ENCODE measurements around the gene WEE1.

WEE1 gene

DNA sequence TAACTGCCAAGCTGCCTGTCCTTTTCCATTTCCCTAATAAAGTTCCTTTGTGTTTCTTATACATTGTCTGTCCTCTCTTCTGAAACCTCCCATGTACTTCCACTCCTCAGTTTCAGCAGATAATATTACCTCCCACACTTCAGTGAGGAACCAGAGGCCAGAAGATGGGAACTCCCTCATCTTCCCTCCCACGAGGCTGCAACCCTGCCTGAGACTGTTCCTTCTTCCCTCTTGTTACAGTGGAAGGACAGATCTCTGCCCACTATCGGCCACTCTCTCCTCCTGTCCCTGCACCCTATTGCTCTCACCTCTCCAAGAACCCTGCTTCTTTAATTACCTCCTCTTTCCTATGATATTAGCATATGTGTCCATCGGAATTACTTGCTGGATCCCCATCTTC is 52.3 kb downstream of the WEE1 start:
- Mint-ChIP-seq H3K4me3 (no peak overlapping the region), H3K27me3 (peaks cover 8 to 9% of the 10 kb centered on the region in 2 donors), H3K27ac (no peak overlapping the region), H3K9me3 (no peaks in the 10 kb centered on the region), H3K36me3 (ENCODE audit: insufficient read depth) (no peaks in the 10 kb centered on the region), H3K4me1 (ENCODE audit: low read depth in 2 of 2) (no peaks in the 10 kb centered on the region)
- ATAC-seq (replicated peaks) (no peak), DNase-seq (no peak)

DNA sequence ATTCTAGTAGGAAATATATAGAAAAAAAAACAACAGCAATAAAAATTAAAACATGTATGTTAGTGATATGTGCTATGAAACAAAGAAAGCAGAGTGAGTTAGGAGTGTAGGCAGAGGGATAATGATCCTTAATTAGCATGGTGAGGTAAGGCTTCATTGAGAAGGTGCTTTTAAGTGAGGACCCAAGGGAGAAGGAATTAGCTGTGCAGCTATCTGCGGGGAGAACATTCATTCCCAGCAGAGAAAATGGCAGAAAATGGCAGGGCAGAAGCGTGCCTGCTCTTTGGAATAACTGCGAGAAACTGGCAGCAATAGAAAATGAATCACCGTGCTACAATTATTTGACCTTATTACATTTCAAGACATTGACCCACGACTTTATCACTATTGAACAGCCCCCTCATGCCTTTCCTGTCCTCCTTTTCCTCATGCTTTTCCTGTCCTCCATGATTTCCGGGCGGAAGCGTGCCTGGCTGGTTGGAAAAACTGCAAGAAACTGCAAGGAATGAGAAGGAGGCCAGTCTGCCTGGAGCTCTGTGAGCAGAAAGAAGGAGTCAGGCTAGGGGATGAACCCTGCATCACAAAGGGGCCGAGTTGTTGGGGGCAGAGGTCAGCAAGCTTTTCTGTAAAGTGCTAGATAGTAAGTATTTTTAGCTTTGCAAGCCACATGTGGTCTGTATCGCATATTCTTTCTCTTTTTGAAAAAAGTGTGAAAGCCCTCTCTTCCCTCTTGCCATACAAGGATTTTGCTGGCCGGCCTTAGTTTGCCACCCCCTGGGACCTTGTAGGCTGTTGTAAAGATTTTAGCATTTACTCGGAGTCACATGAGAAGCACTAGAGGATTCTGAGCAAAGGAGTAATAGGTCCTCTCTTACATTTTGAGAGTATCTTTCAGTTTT is 53.3 kb downstream of the WEE1 start:
- ATAC-seq (replicated peaks): no peak
- no peak for DNase-seq
- no peaks in the 10 kb centered on the region for H3K4me1 Mint-ChIP-seq (ENCODE audit: low read depth in 2 of 2)
- no peak overlapping the region for H3K27ac Mint-ChIP-seq
- no peak overlapping the region for H3K4me3 Mint-ChIP-seq
- H3K27me3 Mint-ChIP-seq: peaks cover 8 to 9% of the 10 kb centered on the region in 2 donors
- no peaks in the 10 kb centered on the region for H3K36me3 Mint-ChIP-seq (ENCODE audit: insufficient read depth)
- H3K9me3 Mint-ChIP-seq: no peaks in the 10 kb centered on the region

DNA sequence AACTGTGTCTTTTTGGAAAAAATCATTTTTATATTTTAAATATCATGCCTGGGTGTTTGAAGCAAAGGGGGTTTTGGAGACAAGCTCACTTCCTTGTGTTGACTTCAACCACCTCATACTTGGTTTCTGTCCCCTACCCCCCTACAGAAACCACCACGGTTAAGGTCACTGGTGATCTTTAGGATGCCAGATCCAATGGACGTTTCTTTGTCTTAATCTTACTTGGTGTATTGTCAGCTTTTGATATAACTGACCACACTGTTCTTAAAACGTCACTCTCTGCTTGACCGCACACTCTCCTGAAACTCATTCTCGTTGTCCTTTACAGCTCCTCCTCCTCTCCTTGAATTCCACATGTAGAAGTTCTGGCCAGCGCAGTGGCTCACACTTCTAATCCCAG is 55.6 kb downstream of the WEE1 start:
- no peaks in the 10 kb centered on the region for H3K4me1 Mint-ChIP-seq (ENCODE audit: low read depth in 2 of 2)
- no peak for ATAC-seq (replicated peaks)
- DNase-seq: no peak
- peaks cover 8 to 9% of the 10 kb centered on the region in 2 donors for H3K27me3 Mint-ChIP-seq
- H3K27ac Mint-ChIP-seq: no peak overlapping the region
- H3K9me3 Mint-ChIP-seq: no peaks in the 10 kb centered on the region
- no peak overlapping the region for H3K4me3 Mint-ChIP-seq
- H3K36me3 Mint-ChIP-seq (ENCODE audit: insufficient read depth): no peaks in the 10 kb centered on the region

DNA sequence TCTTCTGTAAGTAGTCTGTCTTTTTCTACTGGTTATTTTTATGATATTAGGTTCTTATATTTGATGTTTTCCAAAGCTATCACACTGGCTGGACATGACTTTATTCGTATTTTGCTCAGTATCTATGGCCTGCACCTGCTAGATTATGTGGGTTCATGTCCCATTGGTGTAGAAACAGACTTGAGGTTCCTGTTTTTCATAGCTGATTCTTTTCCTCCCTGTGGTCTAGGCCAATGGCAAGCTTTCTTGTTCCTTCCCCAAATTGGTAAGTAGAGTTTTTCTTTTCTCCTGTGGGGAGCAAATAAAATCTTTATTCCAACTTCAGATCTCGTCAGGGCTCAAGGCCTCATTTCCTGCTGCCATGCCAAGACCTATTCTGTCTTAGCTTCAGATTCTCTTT is 60.2 kb downstream of the WEE1 start:
- ATAC-seq (replicated peaks) (no peak), DNase-seq (no peak)
- peaks cover 1 to 2% of the 10 kb centered on the region in 2 donors for H3K27me3 Mint-ChIP-seq
- no peaks in the 10 kb centered on the region for H3K36me3 Mint-ChIP-seq (ENCODE audit: insufficient read depth)
- H3K9me3 Mint-ChIP-seq: no peaks in the 10 kb centered on the region
- no peaks in the 10 kb centered on the region for H3K4me1 Mint-ChIP-seq (ENCODE audit: low read depth in 2 of 2)
- H3K4me3 Mint-ChIP-seq: no peak overlapping the region
- no peak overlapping the region for H3K27ac Mint-ChIP-seq

DNA sequence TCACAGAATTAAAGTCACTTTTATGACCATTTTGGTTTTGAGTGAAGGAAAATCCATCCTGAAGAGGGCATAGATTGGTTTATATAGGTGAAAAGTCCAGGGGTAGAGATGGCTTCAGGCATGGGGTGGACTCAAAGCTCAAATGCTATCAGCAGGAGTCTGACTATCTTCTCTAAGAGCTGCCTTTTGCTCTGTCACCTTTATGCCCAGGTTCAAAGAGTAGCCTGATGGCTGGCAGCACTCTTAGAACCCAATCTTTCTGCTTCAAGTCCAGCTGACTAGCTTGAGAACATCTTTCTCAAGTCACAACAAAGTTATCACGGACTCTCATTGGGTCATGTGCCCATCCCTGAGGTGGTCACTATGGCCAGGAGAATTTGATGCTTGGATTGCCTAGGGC is 63.2 kb downstream of the WEE1 start:
- Mint-ChIP-seq H3K27ac (no peak overlapping the region), H3K4me3 (no peak overlapping the region), H3K27me3 (peaks cover 0 to 12% of the 10 kb centered on the region in 2 donors), H3K36me3 (ENCODE audit: insufficient read depth) (no peaks in the 10 kb centered on the region), H3K4me1 (ENCODE audit: low read depth in 2 of 2) (no peaks in the 10 kb centered on the region), H3K9me3 (no peaks in the 10 kb centered on the region)
- no peak for ATAC-seq (replicated peaks)
- no peak for DNase-seq

DNA sequence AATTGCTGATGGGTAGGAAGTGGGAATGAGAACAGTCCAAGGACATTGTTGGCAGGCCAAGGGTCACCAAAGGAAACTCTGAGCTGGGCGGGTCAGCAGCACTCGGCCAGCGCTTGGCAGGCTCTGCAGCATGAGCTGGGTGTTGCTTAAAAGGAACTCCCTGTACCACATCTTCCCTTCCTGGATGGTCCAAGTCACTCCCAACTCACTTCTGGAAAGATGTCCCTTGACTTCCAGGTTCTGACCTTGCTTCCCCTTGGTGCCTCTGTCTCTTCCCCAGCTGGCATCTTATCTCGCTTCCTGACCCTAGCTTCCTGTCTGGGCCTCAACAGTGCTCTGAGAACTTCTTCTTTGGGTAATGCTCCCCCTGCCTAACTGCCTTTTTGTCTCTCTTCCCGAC is 65.6 kb downstream of the WEE1 start:
- H3K27ac Mint-ChIP-seq: no peak overlapping the region
- H3K9me3 Mint-ChIP-seq: no peaks in the 10 kb centered on the region
- no peaks in the 10 kb centered on the region for H3K4me1 Mint-ChIP-seq (ENCODE audit: low read depth in 2 of 2)
- ATAC-seq (replicated peaks): no peak
- DNase-seq: no peak
- H3K27me3 Mint-ChIP-seq: peaks cover 0 to 12% of the 10 kb centered on the region in 2 donors
- no peak overlapping the region for H3K4me3 Mint-ChIP-seq
- H3K36me3 Mint-ChIP-seq (ENCODE audit: insufficient read depth): no peaks in the 10 kb centered on the region
